K562 (cell line): ENCODE measurements around the gene COL23A1. TPM values are rescaled to one million over a fixed set of nuclear protein-coding genes. Genes with fewer than 3 reads are reported as not detected.

Experiments used
- ATAC-seq: fragments of 200-7000 bp; cut with Tn5 transposase; 3 replicates; pipeline ENCODE4 v1.9.1; 2020; ENCODE audit warnings: moderate library complexity
- BruUV-seq: library from RNA; stranded (reverse); fragments of 400-500 nt; replicated peaks from 2 replicates; lab custom pipeline; 2021; lab: Mats Ljungman, UMichigan
- CTCF ChIA-PET: fragments of 300-600 bp; formaldehyde crosslinking; extraction: SDS; loops from one replicate; lab custom pipeline; 2021; ENCODE audit warnings: low intra/inter-chr PET ratio; lab: Yijun Ruan, JAX
- POLR2A ChIA-PET: fragments of 300-600, 350-650 bp; sonication (Branson Sonifier 250); formaldehyde crosslinking; extraction: SDS; loops from one replicate; lab custom pipeline; 2021; ENCODE audit warnings: antibody characterized with exemption, inconsistent platforms; lab: Yijun Ruan, JAX
- DNase-seq, 4 experiments: peaks; one replicate each; pipeline versions ENCODE4 v3.0.0 to v3.0.0-alpha.2; 2011 to 2018; ENCODE audit warnings: low spot score in 3 of 4, mixed read lengths in 3 of 4; ENCODE audit errors: extremely low read depth in 1 of 4
- FAIRE-seq: peaks from 2 replicates; lab custom pipeline; 2011; peaks lifted over from hg19 to GRCh38; lab: Jason Lieb, UNC
- H2AFZ ChIP-seq: 2 replicates; pipeline ENCODE4 v1.6.0; 2011; ENCODE audit warnings: low read depth, low read length, control low read depth, inconsistent platforms
- H3K27ac ChIP-seq: fragments of 200-600 bp; 3 replicates; pipeline ENCODE4 v1.8.0; 2011; ENCODE audit warnings: low read depth, mild to moderate bottlenecking, control low read depth, inconsistent platforms, low read length, moderate library complexity, mixed read lengths; ENCODE audit errors: extremely low read depth
- H3K27me3 ChIP-seq, 2 experiments: fragments of 300-600 bp in 1 of 2; 2 replicates in 1 of 2; 3 replicates in 1 of 2; pipeline versions ENCODE4 v1.6.0 to v1.8.0; 2011; ENCODE audit warnings: inconsistent platforms in 2 of 2, low read length in 2 of 2, mild to moderate bottlenecking in 1 of 2, mixed read lengths in 1 of 2, moderate library complexity in 1 of 2; ENCODE audit not compliant: control insufficient read depth in 2 of 2, insufficient read depth in 2 of 2
- H3K36me3 ChIP-seq: fragments of 300-600 bp; 3 replicates; pipeline ENCODE4 v1.8.0; 2011; ENCODE audit warnings: mild to moderate bottlenecking, low read length, inconsistent platforms; ENCODE audit not compliant: control insufficient read depth, insufficient read depth
- H3K4me1 ChIP-seq, 2 experiments: fragments of 200-600 bp in 1 of 2; replicated peaks in 1 of 2; 2 replicates in 1 of 2; 3 replicates in 1 of 2; pipeline versions ENCODE4 v1.5.1 to v1.8.0; 2011; ENCODE audit warnings: inconsistent platforms in 2 of 2, low read length in 2 of 2, mild to moderate bottlenecking in 1 of 2, mixed read lengths in 1 of 2, moderate library complexity in 1 of 2; ENCODE audit not compliant: control insufficient read depth in 2 of 2, insufficient read depth in 2 of 2
- H3K4me2 ChIP-seq: 2 replicates; pipeline ENCODE4 v1.6.1; 2011; ENCODE audit warnings: low read length, control low read depth, inconsistent platforms, mixed read lengths; ENCODE audit not compliant: insufficient read depth
- H3K4me3 ChIP-seq: fragments of 200-600 bp; sonication (generic), shearing (Covaris generic); 2 replicates; pipeline ENCODE4 v1.5.1; 2016; ENCODE audit warnings: control low read depth, inconsistent platforms
- H3K79me2 ChIP-seq: fragments of 200-600 bp; 3 replicates; pipeline ENCODE4 v1.8.0; 2011; ENCODE audit warnings: low read length, inconsistent platforms; ENCODE audit not compliant: control insufficient read depth, insufficient read depth
- H3K9ac ChIP-seq, 2 experiments: 2 replicates each; pipeline versions ENCODE4 v1.6.0 to v1.6.1; 2011; ENCODE audit warnings: low read depth in 2 of 2, low read length in 2 of 2, control low read depth in 1 of 2, inconsistent platforms in 1 of 2, mild to moderate bottlenecking in 1 of 2, mixed read lengths in 1 of 2; ENCODE audit not compliant: insufficient read depth in 1 of 2
- H3K9me1 ChIP-seq: one replicate; pipeline ENCODE4 v1.6.0; 2011; ENCODE audit warnings: inconsistent platforms, mild to moderate bottlenecking, low read length, moderate library complexity; ENCODE audit not compliant: control insufficient read depth, insufficient read depth
- H3K9me3 ChIP-seq: replicated peaks from 2 replicates; pipeline ENCODE4 v1.5.1; 2011; ENCODE audit warnings: low read depth, low read length, inconsistent platforms; ENCODE audit not compliant: control insufficient read depth, insufficient read depth
- H4K20me1 ChIP-seq: replicated peaks from 2 replicates; pipeline ENCODE4 v1.6.1; 2011; ENCODE audit warnings: low read length, inconsistent platforms, mixed read lengths; ENCODE audit not compliant: control insufficient read depth, insufficient read depth
- ADNP ChIP-seq: fragments of 200-800 bp; sonication (Bioruptor generic); IDR thresholded peaks from 2 replicates; pipeline ENCODE4 v1.6.1; 2016; ENCODE audit warnings: missing genetic modification characterization, missing compliant biosample characterization
- BCOR ChIP-seq: fragments of 450-650 bp; IDR thresholded peaks from 2 replicates; pipeline ENCODE4 v1.6.1; 2016
- CBX8 ChIP-seq: fragments of 200-600 bp; sonication (generic); IDR thresholded peaks from 2 replicates; pipeline ENCODE4 v1.6.1; 2012; ENCODE audit warnings: borderline replicate concordance, mixed run types, low read depth, mild to moderate bottlenecking, moderate library complexity, mixed read lengths, low read length, control low read depth, inconsistent platforms; ENCODE audit not compliant: poor library complexity, severe bottlenecking; ENCODE audit errors: extremely low read depth
- CEBPG ChIP-seq, 3 experiments: fragments of 200-800 bp in 1 of 3; sonication (Bioruptor generic) in 1 of 3; sonication (generic) in 1 of 3; formaldehyde crosslinking in 1 of 3; IDR thresholded peaks in 2 of 3; conservative IDR thresholded peaks in 1 of 3; 2 replicates each; pipeline versions ENCODE4 v1.6.1 to v1.8.0; 2016 to 2022; ENCODE audit warnings: missing compliant biosample characterization in 2 of 3, missing genetic modification characterization in 2 of 3, mild to moderate bottlenecking in 1 of 3, missing genetic modification reagents in 1 of 3
- EWSR1 ChIP-seq: fragments of 450-650 bp; IDR thresholded peaks from 2 replicates; pipeline ENCODE4 v1.6.1; 2018; ENCODE audit warnings: borderline replicate concordance, mild to moderate bottlenecking, low read depth, moderate library complexity; ENCODE audit not compliant: partially characterized antibody
- KDM1A ChIP-seq, 2 experiments: fragments of 450-650 bp; IDR thresholded peaks; 2 replicates each; pipeline ENCODE4 v1.6.1; 2016; ENCODE audit warnings: mild to moderate bottlenecking in 2 of 2
- KLF6 ChIP-seq: fragments of 250-450 bp; sonication (Bioruptor Pico); IDR thresholded peaks from 2 replicates; pipeline ENCODE4 v1.4.0; 2020; ENCODE audit warnings: mild to moderate bottlenecking, moderate library complexity, borderline replicate concordance
- MEF2A ChIP-seq: IDR thresholded peaks from 2 replicates; pipeline ENCODE4 v1.6.1; 2011; ENCODE audit warnings: low read depth, mild to moderate bottlenecking, low read length, moderate library complexity; ENCODE audit not compliant: control insufficient read depth
- NRF1 ChIP-seq, 2 experiments: fragments of 450-650 bp; IDR thresholded peaks in 1 of 2; conservative IDR thresholded peaks in 1 of 2; 2 replicates each; pipeline ENCODE4 v1.6.1; 2014; ENCODE audit warnings: mild to moderate bottlenecking in 2 of 2
- RBM25 ChIP-seq: fragments of 200-400 bp; formaldehyde crosslinking; IDR thresholded peaks from 2 replicates; pipeline ENCODE4 v1.6.1; 2018; ENCODE audit warnings: low read length, low read depth, moderate library complexity; ENCODE audit not compliant: severe bottlenecking
- SP2 ChIP-seq: IDR thresholded peaks from 2 replicates; pipeline ENCODE4 v1.6.1; 2011; ENCODE audit warnings: mild to moderate bottlenecking, low read depth, low read length, moderate library complexity; ENCODE audit not compliant: poor library complexity, severe bottlenecking; ENCODE audit errors: extremely low read depth
- TEAD1 ChIP-seq, 2 experiments: fragments of 450-650 bp in 1 of 2; sonication (generic) in 1 of 2; formaldehyde crosslinking; IDR thresholded peaks; 2 replicates each; pipeline versions ENCODE4 v1.4.0 to v1.8.0; 2020 to 2022; ENCODE audit warnings: mild to moderate bottlenecking in 2 of 2, missing genetic modification reagents in 1 of 2
- ZNF184 ChIP-seq: sonication (generic); formaldehyde crosslinking; IDR thresholded peaks from 2 replicates; pipeline ENCODE4 v1.5.0; 2020; ENCODE audit warnings: missing genetic modification reagents
- ZNF436 ChIP-seq: fragments of 250-450, 450-650 bp; sonication (Bioruptor Pico); formaldehyde crosslinking; IDR thresholded peaks from 2 replicates; pipeline ENCODE4 v1.7.0; 2020; ENCODE audit warnings: mild to moderate bottlenecking
- ZNF699 ChIP-seq: fragments of 250-450 bp; sonication (Bioruptor Pico); IDR thresholded peaks from 2 replicates; pipeline ENCODE4 v1.8.0; 2021; ENCODE audit warnings: mild to moderate bottlenecking, moderate library complexity; ENCODE audit not compliant: insufficient replicate concordance
- WGBS: fragments of 100-300 bp; shearing (Covaris generic); methylation state at CpG from one replicate; pipeline ENCODE4 v1.1.6; 2016; ENCODE audit warnings: low coverage, mixed read lengths; ENCODE audit not compliant: insufficient coverage; ENCODE audit errors: missing lambda C conversion rate; 5-methylcytosine and 5-hydroxymethylcytosine counted together
- in situ Hi-C: fragments of 300-500 bp; cut with MboI; formaldehyde crosslinking; loops from 4 replicates; pipeline ENCODE4 v1.15.0; 2018; ENCODE audit warnings: inconsistent platforms, mixed read lengths
- intact Hi-C: fragments of 100-400 bp; cut with micrococcal nuclease; formaldehyde crosslinking; loops from 2 replicates; pipeline ENCODE4 v1.14.2; 2022
- polyA plus RNA-seq, 8 experiments: library from polyadenylated mRNA; depleted of rRNA in 4 of 8; stranded (reverse) in 5 of 8; unstranded in 3 of 8; fragments of >200 nt; fragmentation: Nextera tagmentation in 2 of 8; fragmentation: Illumina TruSeq in 1 of 8; extraction: Ambion mirVana in 2 of 8; extraction: Trizol in 1 of 8; gene quantifications; 2 replicates each; pipeline versions ENCODE4 v1.2.1 to v1.2.3, GENCODE V29; 2011 to 2014; ENCODE audit warnings: inconsistent platforms in 1 of 8, missing spikeins in 1 of 8
- total RNA-seq, 7 experiments: library from RNA; depleted of rRNA in 6 of 7; stranded (reverse); fragments of >200 nt in 6 of 7; fragmentation: Illumina TruSeq in 2 of 7; extraction: Trizol in 2 of 7; gene quantifications; 2 replicates each; pipeline versions ENCODE4 v1.2.1 to v1.2.3, GENCODE V29; 2011 to 2021; ENCODE audit warnings: low replicate concordance in 1 of 7
- TF ChIP-seq, protein P1 (sequence below): IDR thresholded peaks from 2 replicates; pipeline ENCODE4 v1.6.1; 2012; ENCODE audit warnings: low read depth, low read length, improper control_type of control experiment, borderline replicate concordance
- TF ChIP-seq, protein P2 (sequence below): sonication (generic); formaldehyde crosslinking; IDR thresholded peaks from 2 replicates; pipeline ENCODE4 v1.8.0; 2022; ENCODE audit warnings: mild to moderate bottlenecking, missing genetic modification reagents

COL23A1 gene
- total and polyA plus RNA-seq, 9 of the 15 experiments (the other 6 are each of a cell fraction or from before 2014, with no cell fraction given) = 0.09 TPM; not detected in 8

DNA sequence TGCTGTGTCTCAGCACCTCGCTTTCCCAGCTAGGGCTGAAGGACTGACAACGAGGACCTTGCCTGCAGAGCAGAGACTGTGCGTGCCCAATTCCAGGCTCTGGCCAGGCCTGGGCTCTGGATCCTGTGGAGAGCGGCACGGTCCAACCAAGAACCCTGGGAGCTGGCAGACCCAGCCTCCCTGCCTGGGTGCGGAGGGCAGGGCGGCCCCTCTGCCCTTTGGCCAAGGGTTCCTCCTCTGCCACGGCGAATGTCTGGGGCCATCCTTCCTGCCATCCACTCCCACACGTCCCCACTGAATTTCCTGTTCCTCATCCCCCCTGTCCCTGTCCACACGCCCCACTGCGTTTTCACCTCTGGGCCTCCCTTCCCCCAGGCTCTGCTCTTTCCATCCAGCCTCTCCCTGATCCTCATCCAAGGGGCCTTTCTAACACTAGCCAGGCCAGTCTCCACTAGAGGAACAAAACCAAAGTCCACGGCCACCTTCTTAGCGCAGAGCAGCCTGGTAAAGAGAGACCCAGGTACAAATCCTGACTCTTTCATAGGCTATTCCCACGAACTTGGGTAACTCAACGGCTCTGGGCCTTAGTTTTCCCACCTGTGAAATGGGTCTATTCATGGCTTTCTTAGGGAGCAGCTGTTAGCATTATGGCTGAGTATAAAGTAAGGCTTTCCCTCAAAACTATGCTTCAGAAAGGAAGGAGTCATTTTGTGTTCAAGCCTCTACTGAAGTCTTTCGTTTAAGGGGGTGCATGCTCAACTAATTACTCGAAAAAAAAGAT is 262.1 kb downstream of the COL23A1 start:
- no peaks in the 10 kb centered on the region for H3K9me1 ChIP-seq
- H3K4me1 ChIP-seq = peaks cover 0 to 4% of the 10 kb centered on the region in 2 experiments; a peak in 2 of 5 replicates
- peaks cover 28 to 92% of the 10 kb centered on the region in 2 experiments for H3K27me3 ChIP-seq
- H3K27ac ChIP-seq = no peak overlapping the region
- H3K9ac ChIP-seq = peak overlapping the region in 1 of 2 experiments; percentile 35; a peak in 1 of 4 replicates
- no peak for FAIRE-seq
- ATAC-seq = no peak
- in situ Hi-C loops = no loop called here
- no peak for DNase-seq
- intact Hi-C loops = no loop called here
- CTCF ChIA-PET = no interaction called here
- H2AFZ ChIP-seq = no peak overlapping the region
- H3K79me2 ChIP-seq = no peaks in the 10 kb centered on the region
- POLR2A ChIA-PET = interaction anchor here (0.7 kb wide), 1 partner anchor 1077 kb away, joined by 3 read pairs; no protein-coding TSS in a partner anchor
- no peak overlapping the region for H3K4me2 ChIP-seq
- no peaks in the 10 kb centered on the region for H3K36me3 ChIP-seq
- WGBS = 11% methylated on average over 16 of the region's 18 CpGs
- peaks cover 3% of the 10 kb centered on the region; the same call in 1 of the 2 replicates for H4K20me1 ChIP-seq
- no TSS peak for BruUV-seq
- no peaks in the 10 kb centered on the region for H3K9me3 ChIP-seq
- no peak overlapping the region for H3K4me3 ChIP-seq
- TF ChIP-seq CEBPG (CRISPR knock-in tag; IDR thresholded peaks at IDR 0.05) = no peak
- no peak for TF ChIP-seq CEBPG (tag; conservative IDR thresholded peaks at IDR 0.05 in 1 of 2, IDR thresholded peaks at IDR 0.05 in 1 of 2)
- TF ChIP-seq SP2 = no peak
- TF ChIP-seq, protein P1, sequence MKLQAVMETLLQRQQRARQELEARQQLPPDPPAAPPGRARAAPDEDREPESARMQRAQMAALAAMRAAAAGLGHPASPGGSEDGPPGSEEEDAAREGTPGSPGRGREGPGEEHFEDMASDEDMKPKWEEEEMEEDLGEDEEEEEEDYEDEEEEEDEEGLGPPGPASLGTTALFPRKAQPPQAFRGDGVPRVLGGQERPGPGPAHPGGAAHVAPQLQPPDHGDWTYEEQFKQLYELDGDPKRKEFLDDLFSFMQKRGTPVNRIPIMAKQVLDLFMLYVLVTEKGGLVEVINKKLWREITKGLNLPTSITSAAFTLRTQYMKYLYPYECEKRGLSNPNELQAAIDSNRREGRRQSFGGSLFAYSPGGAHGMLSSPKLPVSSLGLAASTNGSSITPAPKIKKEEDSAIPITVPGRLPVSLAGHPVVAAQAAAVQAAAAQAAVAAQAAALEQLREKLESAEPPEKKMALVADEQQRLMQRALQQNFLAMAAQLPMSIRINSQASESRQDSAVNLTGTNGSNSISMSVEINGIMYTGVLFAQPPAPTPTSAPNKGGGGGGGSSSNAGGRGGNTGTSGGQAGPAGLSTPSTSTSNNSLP = no peak
- TF ChIP-seq ADNP (tag) = peak; percentile 57; the same call in 1 of the 2 replicates
- TF ChIP-seq KLF6 (CRISPR knock-in tag) = no peak
- TF ChIP-seq ZNF699 (CRISPR knock-in tag) = no peak
- TF ChIP-seq, protein P2, sequence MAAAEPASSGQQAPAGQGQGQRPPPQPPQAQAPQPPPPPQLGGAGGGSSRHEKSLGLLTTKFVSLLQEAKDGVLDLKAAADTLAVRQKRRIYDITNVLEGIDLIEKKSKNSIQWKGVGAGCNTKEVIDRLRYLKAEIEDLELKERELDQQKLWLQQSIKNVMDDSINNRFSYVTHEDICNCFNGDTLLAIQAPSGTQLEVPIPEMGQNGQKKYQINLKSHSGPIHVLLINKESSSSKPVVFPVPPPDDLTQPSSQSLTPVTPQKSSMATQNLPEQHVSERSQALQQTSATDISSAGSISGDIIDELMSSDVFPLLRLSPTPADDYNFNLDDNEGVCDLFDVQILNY (CRISPR knock-in tag) = no peak
- TF ChIP-seq NRF1 (conservative IDR thresholded peaks at IDR 0.05 in 1 of 2, IDR thresholded peaks at IDR 0.05 in 1 of 2) = no peak
- peak; percentile 90 for TF ChIP-seq RBM25
- no peak for TF ChIP-seq EWSR1
- TF ChIP-seq KDM1A (IDR thresholded peaks at IDR 0.05) = peak in 1 of 2 experiments; percentile 32; a peak in 1 of 4 replicates
- no peak for TF ChIP-seq ZNF436 (CRISPR knock-in tag)
- peak; percentile 65 for TF ChIP-seq BCOR
- no peak for TF ChIP-seq TEAD1 (CRISPR knock-in tag; IDR thresholded peaks at IDR 0.05)
- no peak for TF ChIP-seq CBX8
- TF ChIP-seq ZNF184 (CRISPR knock-in tag) = no peak
- TF ChIP-seq MEF2A = no peak
